Measurements from ENCODE around the gene IFNA1. TPM values are rescaled to one million over a fixed set of nuclear protein-coding genes. Genes with fewer than 3 reads are reported as not detected.

Gene IFNA1
- not detected in 2 replicates for total RNA-seq

GRCh38 chr9:21440139-21440538 lies at the start of gene IFNA1:
TSS of gene IFNA1 (plus strand) at chr9:21440439. CDS start at chr9:21440508, 69 bp downstream.

GRCh38 chr9:21408817-21409216 lies 31.4 kb upstream of the IFNA1 start, which contains the start of gene IFNA8:
TSS of gene IFNA8 (plus strand) at chr9:21409117. CDS start at chr9:21409177, 60 bp downstream.

GRCh38 chr9:21482213-21482612 lies 42.0 kb downstream of the IFNA1 start, which contains the start of gene IFNE:
TSS of gene IFNE (minus strand) at chr9:21482313. CDS start at chr9:21481694, 619 bp downstream.

Other genes starting within 250 kb of the IFNA1 start
- gene IFNA7, start 238.2 kb upstream of the IFNA1 start, total RNA-seq = not detected in 2 replicates
- not detected in 2 replicates for gene IFNA10, start 233.3 kb upstream of the IFNA1 start, total RNA-seq
- not detected in 2 replicates for gene IFNA16, start 223.1 kb upstream of the IFNA1 start, total RNA-seq
- gene IFNA17, start 212.2 kb upstream of the IFNA1 start, total RNA-seq = not detected in 2 replicates
- gene IFNA14, start 200.4 kb upstream of the IFNA1 start, total RNA-seq = not detected in 2 replicates
- not detected in 2 replicates for gene IFNA5, start 135.1 kb upstream of the IFNA1 start, total RNA-seq
- 25.2 and 30.0 TPM in 2 replicates for gene KLHL9, start 105.0 kb upstream of the IFNA1 start, total RNA-seq
- not detected in 2 replicates for gene IFNA6, start 89.6 kb upstream of the IFNA1 start, total RNA-seq
- gene IFNA13, start 72.4 kb upstream of the IFNA1 start, total RNA-seq = not detected in 2 replicates
- not detected in 2 replicates for gene IFNA2, start 55.0 kb upstream of the IFNA1 start, total RNA-seq
- not detected in 2 replicates for gene IFNA8, start 31.3 kb upstream of the IFNA1 start, total RNA-seq
- gene IFNE, start 41.9 kb downstream of the IFNA1 start, total RNA-seq = 0.24 and 0.52 TPM in 2 replicates